ENCODE data around the gene LRRC7.

DNA sequence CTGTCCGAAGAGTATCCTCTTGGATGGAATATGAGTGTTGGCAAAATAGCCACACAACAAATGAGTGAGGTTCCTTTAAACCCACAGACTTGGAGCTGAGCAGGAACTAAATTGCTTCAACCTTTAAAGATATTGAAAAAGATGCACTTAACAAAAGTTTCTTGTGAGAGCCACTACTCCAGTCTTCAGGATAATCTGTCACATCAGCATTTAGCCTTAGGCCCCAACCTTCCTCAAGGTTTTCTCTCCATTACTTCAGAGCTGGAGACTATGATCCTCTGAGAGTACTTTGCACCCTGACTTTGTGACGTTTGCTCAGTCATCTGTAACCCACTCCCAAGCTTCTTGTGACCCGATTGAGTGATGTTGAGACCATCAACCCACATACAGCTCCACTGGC, 424.9 kb downstream of the LRRC7 start:
- no peak for TF ChIP-seq POLR2AphosphoS5 (IDR thresholded peaks at IDR 0.05)
- TF ChIP-seq, protein P1, sequence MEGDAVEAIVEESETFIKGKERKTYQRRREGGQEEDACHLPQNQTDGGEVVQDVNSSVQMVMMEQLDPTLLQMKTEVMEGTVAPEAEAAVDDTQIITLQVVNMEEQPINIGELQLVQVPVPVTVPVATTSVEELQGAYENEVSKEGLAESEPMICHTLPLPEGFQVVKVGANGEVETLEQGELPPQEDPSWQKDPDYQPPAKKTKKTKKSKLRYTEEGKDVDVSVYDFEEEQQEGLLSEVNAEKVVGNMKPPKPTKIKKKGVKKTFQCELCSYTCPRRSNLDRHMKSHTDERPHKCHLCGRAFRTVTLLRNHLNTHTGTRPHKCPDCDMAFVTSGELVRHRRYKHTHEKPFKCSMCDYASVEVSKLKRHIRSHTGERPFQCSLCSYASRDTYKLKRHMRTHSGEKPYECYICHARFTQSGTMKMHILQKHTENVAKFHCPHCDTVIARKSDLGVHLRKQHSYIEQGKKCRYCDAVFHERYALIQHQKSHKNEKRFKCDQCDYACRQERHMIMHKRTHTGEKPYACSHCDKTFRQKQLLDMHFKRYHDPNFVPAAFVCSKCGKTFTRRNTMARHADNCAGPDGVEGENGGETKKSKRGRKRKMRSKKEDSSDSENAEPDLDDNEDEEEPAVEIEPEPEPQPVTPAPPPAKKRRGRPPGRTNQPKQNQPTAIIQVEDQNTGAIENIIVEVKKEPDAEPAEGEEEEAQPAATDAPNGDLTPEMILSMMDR (IDR thresholded peaks at IDR 0.05), result no peak

Measured in breast epithelium (tissue), 3 donors.